ACHN (cell line): ENCODE results near the gene ANKRD44.
"Not testable (repeated sequence)": the region's sequence is repeated elsewhere in the genome, so short reads cannot be mapped to it uniquely, and the experiment has no call there.

Source experiments
- DNase-seq: peaks from one replicate; pipeline ENCODE4 v3.0.0-alpha.2; 2015
- in situ Hi-C: cut with HindIII; loops from 2 replicates; pipeline ENCODE4 v1.10.0; 2017; ENCODE audit warnings: low sequenced_read_pairs, low pct_ligation_motif_present, low pct_unique_long_range_greater_than_20kb

The ANKRD44 gene

DNA sequence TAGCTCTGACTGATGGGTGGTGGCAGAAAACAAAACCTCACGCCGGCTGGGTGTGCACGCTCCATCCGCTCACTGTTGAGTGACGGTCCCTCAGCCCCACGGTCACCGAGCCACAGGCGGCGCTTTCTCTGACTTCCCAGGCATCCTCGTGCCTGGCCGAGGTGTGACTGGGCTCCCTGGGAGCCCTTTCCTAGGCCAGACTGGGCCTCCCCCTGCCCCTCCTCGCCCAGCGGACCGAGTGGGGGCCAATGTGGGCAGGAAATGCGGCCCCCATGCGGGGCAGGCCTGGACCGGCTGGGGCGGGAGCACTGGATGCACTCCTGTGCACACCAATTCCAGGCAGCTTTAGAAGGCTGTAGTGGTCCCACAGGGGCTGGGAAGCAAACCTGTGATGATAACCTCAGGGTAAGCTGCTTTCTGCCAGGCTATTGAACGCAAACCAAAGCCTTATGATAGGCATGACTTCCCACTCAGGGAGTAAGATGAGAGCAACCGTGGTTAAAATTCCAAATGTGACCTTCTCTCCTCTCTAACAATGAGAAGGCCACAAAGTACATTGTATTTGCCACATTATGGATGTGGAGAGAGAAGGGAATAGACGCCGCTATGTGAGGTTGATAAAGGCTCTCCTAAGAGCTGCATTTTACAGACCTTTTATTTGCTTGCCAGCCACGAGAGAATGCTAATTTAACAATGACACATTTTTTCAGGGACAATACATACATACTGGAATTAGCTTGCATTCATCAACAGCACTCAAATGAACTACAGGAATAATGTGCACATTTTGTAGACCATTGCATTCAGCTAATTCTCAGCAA, 300.2 kb downstream of the ANKRD44 start:
- no peak for DNase-seq
- in situ Hi-C loops = no loop called here

DNA sequence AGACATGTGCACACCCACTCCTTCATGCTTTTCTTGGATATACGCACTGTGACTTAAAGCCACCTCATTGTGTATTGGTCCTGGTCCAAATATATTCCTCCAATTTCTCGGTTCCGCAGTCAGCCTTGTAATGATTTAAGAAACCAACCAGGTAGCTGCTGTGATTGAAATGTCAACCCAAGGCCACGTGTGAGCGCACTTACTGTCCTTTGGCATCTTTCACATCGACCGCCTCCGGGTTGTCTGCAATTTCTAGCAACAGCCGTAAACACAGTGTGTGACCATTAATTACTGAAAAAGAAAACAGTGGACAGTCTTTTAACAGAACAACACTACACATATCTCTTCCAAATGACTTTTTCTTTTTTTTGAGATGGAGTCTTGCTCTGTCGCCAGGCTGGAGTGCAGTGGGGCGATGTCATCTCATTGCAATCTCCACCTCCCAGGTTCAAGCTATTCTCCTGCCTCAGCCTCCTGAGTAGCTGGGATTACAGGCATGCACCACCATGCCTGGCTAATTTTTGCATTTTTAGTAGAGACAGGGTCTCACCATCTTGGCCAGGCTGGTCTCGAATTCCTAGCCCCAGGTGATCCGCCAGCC, 301.7 kb downstream of the ANKRD44 start:
- in situ Hi-C loops, DNase-seq: not testable (repeated sequence)

DNA sequence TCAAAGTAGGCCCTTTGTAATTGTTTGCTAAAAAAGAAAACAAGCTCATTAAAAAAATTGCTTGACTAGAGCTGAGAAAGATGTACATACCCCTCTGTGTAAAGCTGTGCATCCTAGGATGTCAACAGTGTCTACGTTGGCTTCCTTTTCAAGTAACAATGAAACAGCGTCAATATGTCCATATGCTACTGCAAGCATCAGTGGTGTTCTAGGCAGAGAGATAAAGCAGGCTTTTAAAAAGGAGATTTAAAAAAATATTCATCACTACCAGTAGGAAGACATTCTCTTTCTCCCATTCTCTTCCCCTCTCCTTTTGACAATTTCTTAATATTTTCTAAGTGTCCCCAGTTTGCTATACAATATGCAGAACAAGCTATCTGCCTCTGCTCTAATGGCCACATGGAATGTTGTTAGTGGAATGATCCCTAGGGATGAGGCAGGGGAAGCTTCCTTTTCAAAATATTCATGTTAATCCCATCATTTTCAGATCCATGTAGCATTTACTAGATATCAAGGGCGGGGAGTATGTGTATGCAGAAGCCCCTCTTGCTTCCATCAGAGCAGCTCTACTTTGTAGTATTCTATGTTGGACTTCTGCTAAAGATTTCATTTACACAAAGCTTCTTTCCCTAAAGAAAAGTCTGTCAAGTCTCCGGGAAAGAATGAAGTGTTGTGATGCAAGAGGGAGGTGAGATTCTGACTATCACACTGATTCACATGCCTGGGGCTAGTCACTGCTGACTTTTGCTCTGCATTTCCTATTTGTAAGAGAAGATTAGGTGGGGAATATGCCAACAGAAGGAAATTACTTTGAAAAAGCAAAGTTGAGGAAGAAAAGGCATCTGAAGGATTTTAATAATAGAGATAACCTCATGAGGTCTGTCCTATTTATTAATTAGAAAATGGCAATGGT, 302.6 kb downstream of the ANKRD44 start:
- DNase-seq = no peak
- in situ Hi-C loops = no loop called here

DNA sequence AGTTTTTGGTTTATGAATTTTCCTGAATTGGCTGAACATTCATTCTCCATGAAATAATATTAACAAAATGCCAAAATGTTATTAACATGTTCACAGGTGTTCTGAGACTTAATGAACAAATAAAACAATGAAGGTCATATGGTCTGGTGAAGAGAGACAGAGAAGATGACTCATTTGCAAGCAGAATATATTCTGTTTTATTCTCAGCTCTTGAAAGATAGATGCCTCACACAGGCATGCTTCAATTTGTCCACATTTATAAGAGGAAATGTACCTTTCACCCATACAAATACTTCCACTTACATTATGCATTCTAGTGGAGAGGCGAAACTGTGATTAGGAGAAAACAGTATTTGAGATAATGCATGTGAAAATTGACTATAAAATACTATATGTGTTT, 308.7 kb downstream of the ANKRD44 start:
- in situ Hi-C loops = no loop called here
- no peak for DNase-seq

DNA sequence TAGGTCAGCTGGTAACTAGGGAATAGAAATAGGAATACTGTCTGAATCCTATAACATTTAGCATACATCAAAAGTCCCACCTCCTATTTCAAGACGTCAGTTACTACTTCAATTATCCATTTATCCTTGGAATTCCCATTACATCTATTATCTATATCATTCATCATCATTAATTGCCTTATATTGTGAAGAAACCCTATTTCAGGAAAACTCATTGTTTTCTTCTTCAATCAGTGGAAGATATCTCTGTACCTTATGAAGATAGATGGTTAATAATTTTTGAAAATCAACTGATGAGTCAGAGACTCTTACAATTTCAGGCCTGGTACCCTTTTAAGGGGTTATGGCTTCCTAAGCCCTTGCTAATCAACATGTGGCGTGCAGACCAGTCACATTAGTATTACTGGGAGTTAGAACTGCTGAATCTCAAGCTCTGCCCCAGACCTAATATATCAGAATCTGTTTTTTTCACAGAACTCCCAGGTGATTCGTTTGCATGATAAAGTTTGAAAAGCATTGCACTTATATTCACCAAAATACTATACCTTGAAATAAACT, 314.7 kb downstream of the ANKRD44 start:
- in situ Hi-C loops = no loop called here

DNA sequence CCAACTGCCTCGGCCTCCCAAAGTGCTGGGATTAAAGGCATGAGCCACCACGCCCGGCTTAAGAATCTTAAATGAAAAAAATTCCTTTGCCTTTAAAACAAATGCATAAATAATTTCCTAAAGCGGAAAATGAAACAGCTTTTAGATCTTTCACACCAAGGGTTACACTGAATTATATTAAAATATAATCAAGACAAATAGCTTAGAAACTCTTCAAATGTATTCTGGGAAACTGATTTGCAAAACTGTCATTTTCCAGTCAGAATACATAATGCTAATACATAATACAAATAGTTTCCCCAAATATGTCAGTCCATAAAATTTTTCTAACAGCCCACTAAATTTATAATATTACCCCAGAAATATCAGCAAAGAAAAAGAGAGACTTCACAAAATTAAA, 315.8 kb downstream of the ANKRD44 start:
- DNase-seq = no peak
- in situ Hi-C loops = no loop called here

More for the DNA sequence above, 314.7 kb downstream of the ANKRD44 start:
- no peak for DNase-seq

- in situ Hi-C loops = no loop called here
Observed at GRCh38 chr2:196993617-196994016, 317.0 kb downstream of the ANKRD44 start.

DNA sequence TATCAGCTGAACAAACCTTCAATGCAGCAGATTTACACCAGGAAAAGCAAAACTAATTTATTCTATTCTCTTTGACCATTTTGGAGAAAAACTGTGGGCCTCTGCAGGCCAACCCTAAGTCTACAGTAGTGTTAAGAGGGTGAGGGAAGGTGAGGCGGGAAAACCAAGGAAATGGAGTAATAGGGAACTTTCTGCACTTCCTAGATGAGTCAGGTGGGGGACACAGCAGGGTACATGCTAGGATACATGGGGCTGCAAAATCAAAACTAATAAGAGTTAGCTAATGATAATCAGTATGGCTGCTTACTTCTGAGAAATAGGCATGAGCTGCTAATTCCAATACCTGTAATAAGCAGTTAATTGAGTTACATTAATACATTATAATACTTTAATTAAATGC, 318.1 kb downstream of the ANKRD44 start:
- DNase-seq = no peak
- in situ Hi-C loops = no loop called here

More at GRCh38 chr2:196993617-196994016, 317.0 kb downstream of the ANKRD44 start:
- no peak for DNase-seq

- in situ Hi-C loops = no loop called here
- no peak for DNase-seq
Observed at GRCh38 chr2:196990788-196991461, 319.7 kb downstream of the ANKRD44 start.

DNA sequence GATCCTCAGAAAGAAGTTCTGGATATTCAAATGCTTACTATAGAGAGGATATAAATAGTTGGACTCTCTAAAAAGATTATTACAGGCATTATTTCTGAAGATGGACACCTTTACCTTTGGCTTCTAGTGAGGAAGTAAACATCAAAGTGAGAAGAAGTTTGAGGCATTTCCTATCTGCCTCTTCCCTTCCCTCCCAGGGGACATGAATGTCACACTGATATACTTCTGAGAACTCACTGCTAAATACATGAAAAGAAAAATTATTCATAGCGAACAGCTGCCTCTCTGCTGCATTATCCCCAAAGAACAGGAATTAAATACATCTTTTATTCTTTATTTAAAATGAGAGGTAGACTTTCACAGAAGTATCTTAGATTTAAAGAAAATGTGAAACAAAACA, 320.5 kb downstream of the ANKRD44 start:
- in situ Hi-C loops = no loop called here
- no peak for DNase-seq

DNA sequence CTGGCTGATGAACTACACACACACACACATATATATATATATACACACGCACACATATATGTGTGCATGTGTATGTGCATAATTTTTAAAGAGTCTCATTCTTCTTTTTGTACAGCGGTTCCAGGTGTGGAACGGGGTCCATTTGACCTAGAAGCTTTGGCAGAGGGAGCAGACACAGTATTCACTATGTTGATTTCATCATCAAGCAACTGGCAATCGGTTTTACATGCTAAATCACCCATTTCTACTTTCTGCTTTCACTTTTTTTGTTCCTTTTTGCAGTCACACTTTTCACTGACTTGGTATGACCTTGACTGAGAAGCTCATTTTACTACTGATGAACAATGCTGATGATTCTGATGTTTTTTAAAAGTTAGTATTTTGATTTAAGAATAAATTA, 321.1 kb downstream of the ANKRD44 start:
- DNase-seq = no peak
- in situ Hi-C loops = no loop called here

DNA sequence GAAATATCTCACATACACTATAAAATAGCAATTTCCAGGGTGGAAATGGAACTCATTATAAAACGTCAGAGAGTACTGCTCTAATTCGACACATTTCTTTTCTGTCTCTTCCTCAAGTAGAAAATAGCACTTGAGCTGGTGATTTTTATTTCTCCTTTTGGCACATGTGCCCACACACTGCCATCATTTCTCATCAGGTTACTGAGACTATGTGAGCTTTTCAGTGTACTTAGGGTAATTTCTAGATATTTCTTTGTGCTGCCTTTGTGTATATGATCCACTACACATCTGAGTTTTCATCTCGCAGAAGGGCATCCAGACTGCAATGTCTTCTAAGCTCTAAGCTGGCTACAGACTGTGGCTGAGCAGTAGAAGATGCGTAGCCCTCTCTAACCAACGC, 321.9 kb downstream of the ANKRD44 start:
- DNase-seq = no peak
- in situ Hi-C loops = no loop called here

DNA sequence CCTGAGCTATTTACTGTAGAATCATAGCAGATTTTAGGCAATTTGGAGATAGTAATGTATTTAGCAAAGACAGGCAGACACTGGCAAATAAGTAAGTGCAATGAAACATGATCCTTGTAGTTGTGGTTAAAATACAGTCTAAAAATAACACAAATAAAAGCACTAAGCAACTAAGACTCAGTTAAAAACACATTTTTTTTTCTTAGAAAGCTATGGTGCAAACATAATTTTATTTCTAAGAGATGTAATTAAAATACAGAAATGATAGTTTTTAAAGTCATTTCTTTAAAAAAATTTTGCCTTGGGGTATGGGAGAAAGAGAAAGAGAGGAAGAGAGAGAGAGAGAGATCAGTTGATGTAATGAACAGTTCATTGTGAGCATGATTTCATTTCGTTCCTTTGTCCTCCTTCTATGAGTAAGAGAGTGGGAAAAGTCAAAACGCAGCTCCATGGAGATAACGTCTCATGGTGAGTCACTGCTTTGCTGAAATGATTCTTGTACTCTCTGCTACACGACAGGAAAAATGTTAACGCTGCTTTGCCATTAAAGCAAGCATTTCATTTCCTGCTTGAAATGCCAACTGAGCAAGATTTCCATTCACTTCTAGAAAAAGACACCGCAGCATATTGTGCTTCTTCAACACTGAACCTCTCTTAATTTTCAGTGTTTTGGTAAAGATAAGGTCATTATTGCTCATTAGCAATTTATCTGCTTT, 322.8 kb downstream of the ANKRD44 start:
- DNase-seq = peak; percentile 97

GRCh38 chr2:196987298-196987648, 323.3 kb downstream of the ANKRD44 start:
- DNase-seq = no peak
- in situ Hi-C loops = no loop called here

More for the DNA sequence above, 322.8 kb downstream of the ANKRD44 start:
- in situ Hi-C loops = no loop called here

GRCh38 chr2:196985511-196986183, 324.9 kb downstream of the ANKRD44 start:
- in situ Hi-C loops = no loop called here
- DNase-seq = no peak

GRCh38 chr2:196984903-196985302, 325.7 kb downstream of the ANKRD44 start:
- in situ Hi-C loops = no loop called here
- DNase-seq = no peak

GRCh38 chr2:196983934-196984333, 326.6 kb downstream of the ANKRD44 start:
- in situ Hi-C loops = no loop called here
- no peak for DNase-seq
